ENCODE measurements around the gene CAP2.
"Not testable (repeated sequence)": the region's sequence is repeated elsewhere in the genome, so short reads cannot be mapped to it uniquely, and the experiment has no call there.

CAP2 gene

DNA sequence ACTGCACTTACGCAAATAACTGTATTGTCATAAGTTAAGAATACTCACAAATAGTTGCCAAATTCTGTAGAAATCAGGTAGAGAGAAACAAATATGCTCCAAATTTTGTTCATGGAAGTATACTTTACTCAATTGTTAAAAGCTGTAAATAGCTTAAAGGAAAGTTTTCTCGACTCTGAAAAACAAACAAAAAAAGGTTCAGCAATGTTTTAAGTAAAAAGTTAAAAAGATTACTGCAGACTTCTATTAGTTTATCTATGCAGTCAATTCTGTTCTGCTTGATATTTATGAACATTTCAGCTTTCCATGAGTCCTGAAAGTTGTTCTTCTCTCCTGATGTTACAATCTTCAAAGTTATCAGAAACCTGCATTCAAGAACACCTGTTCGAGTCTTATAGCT lies 169.2 kb downstream of the CAP2 start:
- Mint-ChIP-seq H3K36me3 (ENCODE audit: low read depth) (no peaks in the 10 kb centered on the region), H3K9me3 (peaks cover 22% of the 10 kb centered on the region), H3K27ac (no peak overlapping the region), H3K27me3 (peaks cover 4% of the 10 kb centered on the region), H3K4me1 (ENCODE audit: low read depth) (no peaks in the 10 kb centered on the region), H3K4me3 (no peak overlapping the region)

DNA sequence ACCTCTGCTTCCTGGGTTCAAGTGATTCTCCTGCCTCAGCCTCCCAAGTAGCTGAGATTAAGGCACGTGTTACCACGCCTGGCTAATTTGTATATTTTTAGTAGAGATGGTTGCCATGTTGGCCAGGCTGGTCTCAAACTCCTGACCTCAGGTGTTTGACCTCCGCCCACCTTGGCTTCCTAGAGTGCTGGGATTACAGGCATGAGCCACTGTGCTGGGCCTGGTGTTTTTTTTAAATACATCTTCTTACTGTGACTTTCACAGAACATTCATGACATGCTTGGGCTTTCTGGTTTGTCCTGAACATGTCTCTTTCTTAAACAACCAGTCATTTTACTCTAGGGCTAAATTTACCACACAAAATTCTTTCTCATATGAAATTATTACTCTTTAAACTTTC lies 172.0 kb downstream of the CAP2 start:
- Mint-ChIP-seq H3K9me3 (peaks cover 22% of the 10 kb centered on the region), H3K36me3 (ENCODE audit: low read depth) (no peaks in the 10 kb centered on the region), H3K4me1 (ENCODE audit: low read depth) (no peaks in the 10 kb centered on the region), H3K27ac (no peak overlapping the region), H3K27me3 (peaks cover 5% of the 10 kb centered on the region), H3K4me3 (no peak overlapping the region)

DNA sequence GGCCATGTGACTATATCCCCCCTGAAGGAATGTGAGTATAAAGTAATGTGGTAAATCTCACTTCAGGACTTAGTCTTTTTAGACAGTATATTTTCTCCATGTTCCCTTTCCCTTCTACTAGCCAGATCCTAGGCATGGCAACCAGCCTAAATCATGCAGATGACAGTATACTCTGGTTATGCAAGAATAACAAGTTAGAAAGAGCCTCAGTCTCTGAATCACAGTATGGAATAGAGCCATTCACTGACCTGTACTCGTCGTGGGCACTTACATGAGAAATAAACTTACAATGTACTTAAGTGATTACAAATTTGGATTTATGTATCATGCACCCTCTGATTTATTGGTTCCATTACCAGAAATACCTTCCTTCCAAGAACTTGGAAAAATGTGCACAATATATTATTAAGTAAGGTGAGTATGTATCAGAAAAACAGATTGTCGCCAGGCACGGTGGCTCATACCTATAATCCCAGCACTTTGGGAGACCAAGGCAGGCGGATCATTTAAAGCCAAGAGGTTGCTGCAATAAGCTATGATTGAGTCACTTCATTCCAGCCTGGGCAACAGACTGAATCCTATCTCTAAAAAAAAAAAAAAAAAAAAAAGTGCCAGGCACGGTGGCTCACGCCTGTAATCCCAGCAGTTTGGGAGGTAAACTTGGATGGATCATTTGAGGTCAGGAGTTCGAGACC lies 181.6 kb downstream of the CAP2 start:
- H3K36me3 Mint-ChIP-seq (ENCODE audit: low read depth) = no peaks in the 10 kb centered on the region
- H3K4me3 Mint-ChIP-seq = no peak overlapping the region
- H3K27ac Mint-ChIP-seq = no peak overlapping the region
- H3K9me3 Mint-ChIP-seq = peaks cover 6% of the 10 kb centered on the region
- H3K4me1 Mint-ChIP-seq (ENCODE audit: low read depth) = no peaks in the 10 kb centered on the region
- H3K27me3 Mint-ChIP-seq = peaks cover 17% of the 10 kb centered on the region

DNA sequence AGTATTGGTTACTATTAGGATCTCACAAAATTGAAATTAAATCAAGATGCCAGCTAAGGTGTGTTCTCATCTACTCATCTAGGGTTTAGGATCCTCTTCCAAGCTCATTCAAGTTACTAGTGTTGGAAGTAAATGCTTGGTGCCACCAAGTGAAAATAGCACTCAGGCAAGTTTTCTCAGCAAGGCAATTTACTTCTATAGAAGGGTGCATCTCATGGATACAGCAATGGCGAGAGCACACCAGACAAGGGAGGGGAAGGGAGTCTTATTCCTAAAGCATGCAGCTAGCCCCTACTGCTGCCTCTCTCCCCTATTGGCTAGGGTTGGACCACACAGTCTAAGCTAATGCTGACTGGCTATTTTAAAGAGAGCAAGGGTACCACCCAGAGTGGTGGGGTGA lies 183.7 kb downstream of the CAP2 start:
- H3K36me3 Mint-ChIP-seq (ENCODE audit: low read depth) = no peaks in the 10 kb centered on the region
- no peaks in the 10 kb centered on the region for H3K4me1 Mint-ChIP-seq (ENCODE audit: low read depth)
- no peak overlapping the region for H3K27ac Mint-ChIP-seq
- peaks cover 6% of the 10 kb centered on the region for H3K9me3 Mint-ChIP-seq
- no peak overlapping the region for H3K4me3 Mint-ChIP-seq
- H3K27me3 Mint-ChIP-seq = peaks cover 25% of the 10 kb centered on the region

DNA sequence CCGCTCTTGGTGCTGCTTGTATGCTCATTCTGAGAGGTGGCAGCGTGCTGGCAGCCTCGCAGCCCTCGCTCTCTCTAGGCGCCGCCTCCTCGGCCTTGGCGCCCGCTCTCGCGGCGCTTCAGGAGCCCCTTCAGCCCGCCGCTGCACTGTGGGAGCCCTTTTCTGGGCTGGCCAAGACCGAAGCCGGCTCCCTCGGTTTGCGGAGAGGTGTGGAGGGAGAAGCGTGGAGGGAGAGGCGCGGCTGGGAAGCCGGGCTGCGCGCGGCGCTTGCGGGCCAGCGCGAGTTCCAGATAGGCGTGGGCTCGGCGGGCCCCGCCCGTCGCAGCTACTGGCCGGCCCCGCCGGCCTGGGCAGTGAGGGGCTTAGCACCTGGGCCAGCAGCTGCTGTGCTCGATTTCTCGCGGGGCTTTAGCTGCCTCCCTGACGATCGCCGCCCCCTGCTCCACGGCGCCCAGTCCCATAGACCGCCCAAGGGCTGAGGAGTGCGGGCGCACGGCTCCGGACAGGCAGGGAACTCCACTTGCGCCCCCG lies 187.2 kb downstream of the CAP2 start:
- Mint-ChIP-seq H3K4me1 (ENCODE audit: low read depth) (peaks cover 4% of the 10 kb centered on the region), H3K36me3 (ENCODE audit: low read depth) (no peaks in the 10 kb centered on the region), H3K27ac (no peak overlapping the region), H3K27me3 (peaks cover 8% of the 10 kb centered on the region), H3K4me3 (peak overlapping the region; percentile 53), H3K9me3 (peaks cover 6% of the 10 kb centered on the region)

DNA sequence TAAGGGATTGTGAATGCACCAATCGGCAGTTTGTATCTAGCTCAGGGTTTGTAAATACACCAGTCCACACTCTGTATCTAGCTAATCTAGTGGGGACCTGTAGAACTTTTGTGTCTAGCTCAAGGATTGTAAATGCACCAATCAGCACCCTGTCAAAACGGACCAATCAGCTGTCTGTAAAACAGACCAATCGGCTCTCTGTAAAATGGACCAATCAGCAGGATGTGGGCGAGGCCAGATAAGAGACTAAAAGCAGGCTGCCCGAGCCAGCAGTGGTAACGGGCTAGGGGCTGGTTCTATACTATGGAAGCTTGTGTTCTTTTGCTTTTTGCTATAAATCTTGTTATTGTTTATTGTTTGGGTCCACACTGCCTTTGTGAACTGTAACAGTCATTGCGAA lies 187.9 kb downstream of the CAP2 start:
- H3K9me3 Mint-ChIP-seq; H3K27ac Mint-ChIP-seq; H3K4me1 Mint-ChIP-seq (ENCODE audit: low read depth); H3K27me3 Mint-ChIP-seq; H3K4me3 Mint-ChIP-seq; H3K36me3 Mint-ChIP-seq (ENCODE audit: low read depth): not testable (repeated sequence)

DNA sequence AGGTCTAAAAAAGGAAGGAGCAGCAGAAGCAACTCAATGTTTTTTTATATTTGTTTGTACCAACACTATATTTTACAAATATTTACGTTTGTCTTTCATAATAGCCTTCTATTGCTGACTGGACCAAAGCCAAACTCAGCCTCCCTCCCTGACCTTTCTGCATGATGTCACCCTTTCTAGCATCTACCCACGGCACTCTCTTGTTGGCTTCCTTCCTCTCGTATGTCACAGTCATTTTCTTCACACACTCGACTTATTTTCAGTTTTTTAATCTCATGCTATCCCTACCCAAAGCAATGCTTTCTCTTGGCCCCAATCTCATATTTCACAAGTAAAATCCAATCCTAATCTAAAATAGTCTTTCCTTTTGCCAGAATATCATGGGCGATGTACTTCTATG lies 190.4 kb downstream of the CAP2 start:
- no peak overlapping the region for H3K4me3 Mint-ChIP-seq
- H3K36me3 Mint-ChIP-seq (ENCODE audit: low read depth) = no peaks in the 10 kb centered on the region
- H3K9me3 Mint-ChIP-seq = no peaks in the 10 kb centered on the region
- no peak overlapping the region for H3K27ac Mint-ChIP-seq
- peaks cover 8% of the 10 kb centered on the region for H3K27me3 Mint-ChIP-seq
- H3K4me1 Mint-ChIP-seq (ENCODE audit: low read depth) = peaks cover 4% of the 10 kb centered on the region

DNA sequence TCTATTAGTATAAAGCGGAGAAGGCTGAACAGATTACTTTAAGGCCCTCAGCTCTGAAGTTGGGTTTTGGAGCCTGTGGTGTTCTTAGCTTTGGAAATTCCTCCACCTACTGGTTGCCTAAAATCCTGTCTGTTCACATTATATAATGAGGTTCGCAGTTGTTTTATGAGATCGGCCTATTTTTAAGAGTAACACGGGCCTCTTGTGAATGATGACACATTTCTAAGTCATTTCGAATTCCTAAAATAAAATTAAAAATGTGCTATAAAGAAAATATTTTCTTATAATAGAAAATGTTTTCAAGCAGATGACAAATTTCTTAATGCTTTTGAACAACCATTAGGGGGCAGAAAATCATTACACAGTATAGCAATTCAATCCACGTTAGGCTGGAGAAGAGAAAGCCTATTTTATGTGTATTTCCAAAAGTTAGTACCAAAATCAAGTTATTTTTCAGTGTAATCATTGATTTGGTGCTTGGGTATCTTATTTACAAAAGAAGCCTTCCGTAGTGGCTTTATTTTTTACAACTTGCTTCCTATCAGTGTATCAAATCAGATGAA lies 190.9 kb downstream of the CAP2 start:
- no peaks in the 10 kb centered on the region for H3K36me3 Mint-ChIP-seq (ENCODE audit: low read depth)
- no peak overlapping the region for H3K4me3 Mint-ChIP-seq
- H3K27me3 Mint-ChIP-seq = peaks cover 8% of the 10 kb centered on the region
- peaks cover 9% of the 10 kb centered on the region for H3K4me1 Mint-ChIP-seq (ENCODE audit: low read depth)
- H3K27ac Mint-ChIP-seq = no peak overlapping the region
- no peaks in the 10 kb centered on the region for H3K9me3 Mint-ChIP-seq

DNA sequence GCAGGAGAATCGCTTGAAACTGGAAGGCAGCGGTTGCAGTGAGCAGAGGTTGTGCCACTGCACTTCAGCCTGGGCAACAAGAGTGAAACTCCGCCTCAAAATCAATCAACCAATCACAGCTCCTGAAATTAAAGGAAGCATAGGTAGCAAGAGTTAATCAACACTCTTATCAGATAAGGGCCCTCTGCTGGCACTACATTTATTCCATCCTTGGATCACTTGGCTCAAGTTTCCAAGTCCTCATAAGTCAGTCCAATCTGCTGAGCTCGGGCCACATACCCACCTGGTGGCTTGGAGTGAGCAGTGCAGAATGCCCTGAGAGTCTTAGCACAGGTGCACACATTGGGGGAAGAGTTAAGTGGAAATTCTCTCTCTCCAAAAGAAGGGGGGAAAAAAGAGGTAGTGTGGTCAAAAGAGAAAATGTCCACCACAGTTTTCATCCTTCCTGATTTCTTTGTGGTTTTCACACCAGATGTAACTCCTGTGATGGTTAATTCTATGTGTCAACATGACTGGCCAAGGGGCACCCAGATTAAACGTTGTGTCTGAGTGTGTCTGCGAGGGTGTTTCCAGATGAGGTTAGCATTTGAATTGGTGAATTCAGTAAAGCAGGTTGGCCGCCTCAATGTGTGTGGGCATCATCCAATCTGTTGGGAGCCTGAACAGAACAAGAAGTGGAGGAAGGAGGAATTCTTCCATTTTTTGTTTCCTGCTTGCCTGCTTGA lies 192.5 kb downstream of the CAP2 start:
- H3K36me3 Mint-ChIP-seq (ENCODE audit: low read depth) = no peaks in the 10 kb centered on the region
- no peak overlapping the region for H3K27ac Mint-ChIP-seq
- H3K4me3 Mint-ChIP-seq = no peak overlapping the region
- H3K9me3 Mint-ChIP-seq = no peaks in the 10 kb centered on the region
- peaks cover 7% of the 10 kb centered on the region for H3K27me3 Mint-ChIP-seq
- peaks cover 14% of the 10 kb centered on the region for H3K4me1 Mint-ChIP-seq (ENCODE audit: low read depth)

DNA sequence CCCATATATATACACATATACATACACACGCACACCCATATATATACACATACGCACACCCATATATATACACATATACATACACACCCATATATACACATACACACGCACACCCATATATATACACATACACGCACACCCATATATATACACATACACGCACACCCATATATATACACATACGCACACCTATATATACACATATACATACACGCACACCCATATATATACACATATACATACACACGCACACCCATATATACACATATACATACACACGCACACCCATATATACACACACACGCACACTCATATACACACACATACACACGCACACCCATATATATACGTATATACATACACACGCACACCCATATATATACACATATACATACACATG lies 193.2 kb downstream of the CAP2 start:
- H3K4me1 Mint-ChIP-seq (ENCODE audit: low read depth) = peaks cover 14% of the 10 kb centered on the region
- H3K27ac Mint-ChIP-seq; H3K9me3 Mint-ChIP-seq; H3K36me3 Mint-ChIP-seq (ENCODE audit: low read depth); H3K4me3 Mint-ChIP-seq; H3K27me3 Mint-ChIP-seq: not testable (repeated sequence)

DNA sequence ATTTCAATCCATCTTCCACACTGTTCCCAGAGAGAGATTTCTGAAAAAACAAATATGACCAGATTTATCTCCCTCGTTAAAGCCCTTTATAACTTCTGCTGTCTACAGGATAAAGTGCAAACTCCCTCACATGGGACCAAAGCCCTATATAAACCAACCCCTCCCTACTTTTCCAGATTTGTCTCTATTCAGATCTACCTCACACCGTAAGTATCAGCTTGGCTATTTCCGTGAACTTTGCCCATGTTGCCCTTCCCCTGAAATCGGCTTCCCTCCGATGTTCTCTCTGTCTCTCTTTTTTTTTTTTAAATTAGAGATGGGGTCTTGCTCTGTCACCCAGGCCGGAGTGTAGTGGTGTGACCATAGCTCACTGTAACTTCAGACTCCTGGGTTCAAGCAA lies 194.6 kb downstream of the CAP2 start:
- no peak overlapping the region for H3K27ac Mint-ChIP-seq
- no peaks in the 10 kb centered on the region for H3K27me3 Mint-ChIP-seq
- H3K36me3 Mint-ChIP-seq (ENCODE audit: low read depth) = no peaks in the 10 kb centered on the region
- H3K4me3 Mint-ChIP-seq = no peak overlapping the region
- no peaks in the 10 kb centered on the region for H3K9me3 Mint-ChIP-seq
- H3K4me1 Mint-ChIP-seq (ENCODE audit: low read depth) = peaks cover 14% of the 10 kb centered on the region

DNA sequence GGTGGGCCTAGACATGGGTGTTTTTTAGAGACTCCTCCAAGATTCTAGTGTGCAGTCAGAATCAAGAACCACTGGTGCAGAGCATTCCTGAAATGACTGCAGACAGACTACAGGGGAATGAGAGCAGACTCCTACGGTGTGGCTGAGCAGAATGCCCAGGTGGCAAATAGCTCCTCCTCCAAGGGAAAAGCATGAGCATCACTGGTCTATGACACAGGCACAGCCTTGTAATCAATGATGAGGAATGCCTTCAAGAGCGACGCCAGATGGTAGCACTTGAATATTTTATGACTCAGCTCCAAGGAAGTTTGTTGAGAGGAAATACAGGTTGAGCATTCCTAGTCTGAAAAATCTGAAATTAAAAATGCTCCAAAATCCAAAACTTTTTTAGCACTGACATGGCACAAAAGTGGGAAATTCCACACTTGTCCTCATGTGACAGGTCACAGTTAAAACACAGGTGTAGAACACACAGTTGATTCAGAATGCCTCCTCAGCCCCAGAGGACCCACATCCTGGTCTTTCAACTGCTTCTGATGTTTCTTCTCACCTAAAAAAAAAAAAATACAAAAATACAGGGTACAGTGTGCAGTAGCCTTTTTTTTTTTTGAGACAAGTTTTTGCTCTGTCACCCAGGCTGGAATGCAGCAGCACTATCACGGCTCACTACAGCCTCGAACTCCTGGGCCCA lies 196.2 kb downstream of the CAP2 start:
- Mint-ChIP-seq H3K4me3 (no peak overlapping the region), H3K9me3 (no peaks in the 10 kb centered on the region), H3K27me3 (no peaks in the 10 kb centered on the region), H3K4me1 (ENCODE audit: low read depth) (peaks cover 10% of the 10 kb centered on the region), H3K27ac (no peak overlapping the region), H3K36me3 (ENCODE audit: low read depth) (no peaks in the 10 kb centered on the region)

DNA sequence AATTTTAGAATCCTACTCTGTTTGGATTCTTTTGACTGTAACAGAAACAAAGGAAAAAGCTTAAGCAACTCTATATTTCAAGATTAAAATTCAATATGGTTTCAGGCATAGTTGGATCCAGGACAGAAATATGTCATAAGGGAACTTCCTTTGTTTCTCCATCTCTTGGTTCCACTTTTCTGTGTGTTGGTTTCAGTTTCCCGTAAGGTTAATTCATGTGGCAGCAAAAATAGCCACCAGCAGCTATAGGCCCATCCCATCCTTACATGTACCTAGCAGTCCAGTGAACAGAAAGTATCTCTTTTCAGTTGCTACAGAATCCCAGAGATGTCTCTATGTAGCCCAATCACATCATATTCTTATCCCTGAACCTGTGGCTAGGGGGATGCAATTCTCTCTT lies 197.9 kb downstream of the CAP2 start:
- no peak overlapping the region for H3K4me3 Mint-ChIP-seq
- H3K27ac Mint-ChIP-seq = no peak overlapping the region
- H3K27me3 Mint-ChIP-seq = no peaks in the 10 kb centered on the region
- no peaks in the 10 kb centered on the region for H3K36me3 Mint-ChIP-seq (ENCODE audit: low read depth)
- H3K4me1 Mint-ChIP-seq (ENCODE audit: low read depth) = peaks cover 10% of the 10 kb centered on the region
- H3K9me3 Mint-ChIP-seq = no peaks in the 10 kb centered on the region

DNA sequence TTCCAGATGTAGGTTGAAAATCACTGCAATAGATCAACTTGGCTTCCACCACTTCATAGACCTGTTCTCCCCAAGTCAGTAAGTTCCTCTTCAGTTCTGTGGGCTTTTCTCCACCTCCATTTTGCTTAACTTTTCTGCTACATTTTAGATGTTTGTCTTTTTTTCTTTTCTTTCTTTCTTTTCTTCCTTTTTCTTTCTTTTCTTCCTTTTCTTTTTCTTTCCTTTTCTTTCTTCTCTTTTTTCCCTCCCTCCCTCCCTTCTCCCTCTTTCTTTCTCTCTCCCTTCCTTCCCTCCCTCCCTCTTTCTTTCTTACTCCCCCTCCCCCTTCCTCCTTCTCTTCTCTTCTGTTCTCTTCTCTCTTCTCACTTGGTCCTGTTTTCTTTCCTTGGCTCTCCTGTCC lies 199.9 kb downstream of the CAP2 start:
- H3K36me3 Mint-ChIP-seq (ENCODE audit: low read depth) = no peaks in the 10 kb centered on the region
- H3K9me3 Mint-ChIP-seq = no peaks in the 10 kb centered on the region
- peaks cover 10% of the 10 kb centered on the region for H3K4me1 Mint-ChIP-seq (ENCODE audit: low read depth)
- no peak overlapping the region for H3K27ac Mint-ChIP-seq
- H3K4me3 Mint-ChIP-seq = no peak overlapping the region
- no peaks in the 10 kb centered on the region for H3K27me3 Mint-ChIP-seq

DNA sequence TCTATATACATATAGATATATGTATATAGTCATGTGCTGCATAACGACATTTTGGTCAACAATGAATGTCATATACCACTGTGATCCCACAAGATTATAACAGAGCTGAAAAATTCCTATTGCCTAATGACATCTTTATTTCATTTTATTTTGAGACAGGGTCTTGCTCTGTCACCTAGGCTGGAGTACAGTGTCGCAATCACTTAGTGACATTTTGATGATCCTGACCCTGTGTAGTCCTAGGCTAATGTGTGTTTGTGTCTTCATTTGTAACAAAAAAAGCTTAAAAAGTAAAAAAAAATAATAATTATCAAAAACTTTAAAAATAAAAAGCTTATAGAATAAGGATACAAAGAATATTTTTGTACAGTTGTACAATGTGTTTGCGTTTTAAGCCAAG lies 202.7 kb downstream of the CAP2 start:
- Mint-ChIP-seq H3K9me3 (no peaks in the 10 kb centered on the region), H3K4me1 (ENCODE audit: low read depth) (peaks cover 4% of the 10 kb centered on the region), H3K36me3 (ENCODE audit: low read depth) (no peaks in the 10 kb centered on the region), H3K27ac (no peak overlapping the region), H3K27me3 (no peaks in the 10 kb centered on the region), H3K4me3 (no peak overlapping the region)

Data from stimulated activated naive CD8-positive, alpha-beta T cell treated with anti-CD3 and anti-CD28 coated beads, Interleukin-15, Interleukin-2, amounts not matched to agents 100 ng/mL and 50 ng/mL, for 24 hours (primary cell).